ENCODE measurements around the gene GSKIP.

Gene GSKIP

DNA sequence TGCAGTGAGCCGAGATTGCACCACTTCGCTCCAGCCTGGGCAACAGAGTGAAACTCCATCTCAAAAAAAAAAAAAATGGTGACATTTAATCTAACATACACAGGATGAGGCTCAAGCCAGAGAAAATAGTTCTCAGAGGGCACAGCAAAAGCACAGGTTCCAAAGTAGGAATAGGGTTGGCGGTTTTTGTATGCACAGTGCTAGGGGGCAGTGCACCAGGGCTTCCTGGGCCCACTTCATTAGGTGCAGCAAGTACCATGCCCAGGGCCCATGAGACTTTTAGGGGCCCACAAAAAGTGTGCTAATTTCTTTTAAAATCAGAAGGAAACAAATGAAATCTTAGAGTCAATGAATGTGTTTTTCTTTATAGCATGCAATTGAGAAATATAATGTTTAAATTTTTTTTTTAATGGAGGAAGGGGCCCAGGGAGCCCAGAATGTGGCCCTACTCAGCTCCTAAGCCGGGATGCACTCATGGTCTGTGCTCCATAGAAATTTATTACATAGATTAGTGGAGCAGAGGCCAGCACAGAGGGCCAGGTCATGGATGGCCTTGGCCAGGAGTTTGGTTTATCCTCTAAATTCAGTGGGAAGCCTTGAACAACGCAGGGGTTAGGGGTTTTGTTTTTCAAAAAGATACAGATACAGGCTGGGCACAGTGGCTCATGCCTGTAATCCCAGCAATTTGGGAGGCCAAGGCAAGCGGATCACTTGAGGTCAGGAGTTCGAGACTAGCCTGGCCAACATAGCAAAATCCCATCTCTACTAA lies 30.9 kb downstream of the GSKIP start:
- Mint-ChIP-seq H3K9me3 (no peaks in the 10 kb centered on the region), H3K27ac (no peak overlapping the region), H3K36me3 (no peaks in the 10 kb centered on the region), H3K27me3 (peaks cover 1% of the 10 kb centered on the region), H3K4me1 (peaks cover 9% of the 10 kb centered on the region), H3K4me3 (no peak overlapping the region)
- no peak for ATAC-seq

- no peaks in the 10 kb centered on the region for H3K9me3 Mint-ChIP-seq
- no peak overlapping the region for H3K4me3 Mint-ChIP-seq
- no peak overlapping the region for H3K27ac Mint-ChIP-seq
- no peak for ATAC-seq
- no peaks in the 10 kb centered on the region for H3K4me1 Mint-ChIP-seq
- peaks cover 35% of the 10 kb centered on the region for H3K27me3 Mint-ChIP-seq
- H3K36me3 Mint-ChIP-seq = no peaks in the 10 kb centered on the region
Measured at GRCh38 chr14:96398432-96398831, 35.1 kb downstream of the GSKIP start.

- Mint-ChIP-seq H3K9me3 (no peaks in the 10 kb centered on the region), H3K27me3 (peaks cover 35% of the 10 kb centered on the region), H3K27ac (no peak overlapping the region), H3K4me3 (no peak overlapping the region), H3K36me3 (no peaks in the 10 kb centered on the region), H3K4me1 (no peaks in the 10 kb centered on the region)
- ATAC-seq = no peak
Measured at GRCh38 chr14:96398921-96399320, 35.6 kb downstream of the GSKIP start.

DNA sequence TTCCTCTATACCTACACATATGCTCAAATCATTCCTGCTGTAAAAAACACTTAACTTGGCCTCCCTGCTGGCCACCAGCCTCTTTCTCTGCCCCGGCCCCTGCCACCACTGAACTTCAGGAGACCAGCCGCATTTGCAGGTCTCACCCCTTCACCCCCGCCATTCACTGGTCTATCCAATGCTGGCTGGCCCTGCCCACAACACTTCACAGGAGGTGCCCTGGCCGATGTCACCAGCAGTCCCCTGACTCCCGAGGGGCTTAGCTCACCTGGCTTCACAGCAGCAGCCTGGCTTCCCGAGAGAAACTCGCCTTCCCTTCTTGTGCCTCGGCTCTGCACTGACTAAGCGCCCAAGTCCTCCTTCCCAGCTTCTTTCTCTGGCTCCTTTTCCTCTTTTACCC lies 36.1 kb downstream of the GSKIP start:
- peaks cover 35% of the 10 kb centered on the region for H3K27me3 Mint-ChIP-seq
- no peak overlapping the region for H3K27ac Mint-ChIP-seq
- no peaks in the 10 kb centered on the region for H3K9me3 Mint-ChIP-seq
- H3K4me3 Mint-ChIP-seq = no peak overlapping the region
- H3K4me1 Mint-ChIP-seq = no peaks in the 10 kb centered on the region
- no peak for ATAC-seq
- no peaks in the 10 kb centered on the region for H3K36me3 Mint-ChIP-seq

- Mint-ChIP-seq H3K4me3 (no peak overlapping the region), H3K27ac (no peak overlapping the region), H3K9me3 (no peaks in the 10 kb centered on the region), H3K27me3 (peaks cover 35% of the 10 kb centered on the region), H3K4me1 (no peaks in the 10 kb centered on the region), H3K36me3 (no peaks in the 10 kb centered on the region)
- ATAC-seq = no peak
Measured at GRCh38 chr14:96400495-96400894, 37.2 kb downstream of the GSKIP start.

- no peak overlapping the region for H3K27ac Mint-ChIP-seq
- no peaks in the 10 kb centered on the region for H3K36me3 Mint-ChIP-seq
- H3K4me1 Mint-ChIP-seq = no peaks in the 10 kb centered on the region
- H3K9me3 Mint-ChIP-seq = no peaks in the 10 kb centered on the region
- ATAC-seq = no peak
- no peak overlapping the region for H3K4me3 Mint-ChIP-seq
- peaks cover 35% of the 10 kb centered on the region for H3K27me3 Mint-ChIP-seq
Measured at GRCh38 chr14:96403409-96403808, 40.1 kb downstream of the GSKIP start.

- no peak for ATAC-seq
Measured at GRCh38 chr14:96405677-96406076, 42.4 kb downstream of the GSKIP start.

GRCh38 chr14:96407935-96408570 lies 44.7 kb downstream of the GSKIP start:
- ATAC-seq = no peak
- peaks cover 17% of the 10 kb centered on the region for H3K27me3 Mint-ChIP-seq
- H3K4me3 Mint-ChIP-seq = no peak overlapping the region
- no peaks in the 10 kb centered on the region for H3K4me1 Mint-ChIP-seq
- H3K36me3 Mint-ChIP-seq = no peaks in the 10 kb centered on the region
- H3K27ac Mint-ChIP-seq = no peak overlapping the region
- H3K9me3 Mint-ChIP-seq = no peaks in the 10 kb centered on the region

More at GRCh38 chr14:96405677-96406076, 42.4 kb downstream of the GSKIP start:
- Mint-ChIP-seq H3K9me3 (no peaks in the 10 kb centered on the region), H3K27ac (no peak overlapping the region), H3K27me3 (peaks cover 28% of the 10 kb centered on the region), H3K4me3 (no peak overlapping the region), H3K36me3 (no peaks in the 10 kb centered on the region), H3K4me1 (no peaks in the 10 kb centered on the region)

- no peak overlapping the region for H3K4me3 Mint-ChIP-seq
- no peaks in the 10 kb centered on the region for H3K36me3 Mint-ChIP-seq
- no peaks in the 10 kb centered on the region for H3K4me1 Mint-ChIP-seq
- no peak for ATAC-seq
- no peak overlapping the region for H3K27ac Mint-ChIP-seq
- H3K27me3 Mint-ChIP-seq = peaks cover 23% of the 10 kb centered on the region
- no peaks in the 10 kb centered on the region for H3K9me3 Mint-ChIP-seq
Measured at GRCh38 chr14:96408608-96409007, 45.3 kb downstream of the GSKIP start.

GRCh38 chr14:96409701-96410100 lies 46.4 kb downstream of the GSKIP start:
- Mint-ChIP-seq H3K9me3 (no peaks in the 10 kb centered on the region), H3K4me1 (no peaks in the 10 kb centered on the region), H3K4me3 (no peak overlapping the region), H3K27ac (no peak overlapping the region), H3K27me3 (peaks cover 25% of the 10 kb centered on the region), H3K36me3 (no peaks in the 10 kb centered on the region)
- ATAC-seq = no peak

GRCh38 chr14:96410119-96410518 lies 46.8 kb downstream of the GSKIP start:
- no peak overlapping the region for H3K27ac Mint-ChIP-seq
- ATAC-seq = no peak
- H3K4me1 Mint-ChIP-seq = no peaks in the 10 kb centered on the region
- no peaks in the 10 kb centered on the region for H3K36me3 Mint-ChIP-seq
- H3K9me3 Mint-ChIP-seq = no peaks in the 10 kb centered on the region
- peaks cover 25% of the 10 kb centered on the region for H3K27me3 Mint-ChIP-seq
- H3K4me3 Mint-ChIP-seq = no peak overlapping the region

- H3K27ac Mint-ChIP-seq = peak overlapping the region; percentile 28
- no peaks in the 10 kb centered on the region for H3K9me3 Mint-ChIP-seq
- H3K4me1 Mint-ChIP-seq = no peaks in the 10 kb centered on the region
- no peaks in the 10 kb centered on the region for H3K36me3 Mint-ChIP-seq
- H3K27me3 Mint-ChIP-seq = peaks cover 25% of the 10 kb centered on the region
- no peak overlapping the region for H3K4me3 Mint-ChIP-seq
- ATAC-seq = no peak
Measured at GRCh38 chr14:96413526-96413925, 50.2 kb downstream of the GSKIP start.

GRCh38 chr14:96415559-96415958 lies 52.2 kb downstream of the GSKIP start:
- Mint-ChIP-seq H3K4me3 (no peak overlapping the region), H3K9me3 (no peaks in the 10 kb centered on the region), H3K27me3 (peaks cover 19% of the 10 kb centered on the region), H3K36me3 (no peaks in the 10 kb centered on the region), H3K27ac (no peak overlapping the region), H3K4me1 (no peaks in the 10 kb centered on the region)
- ATAC-seq = no peak

- ATAC-seq = no peak
- H3K27me3 Mint-ChIP-seq = peaks cover 18% of the 10 kb centered on the region
- H3K36me3 Mint-ChIP-seq = no peaks in the 10 kb centered on the region
- no peaks in the 10 kb centered on the region for H3K9me3 Mint-ChIP-seq
- H3K27ac Mint-ChIP-seq = no peak overlapping the region
- H3K4me3 Mint-ChIP-seq = no peak overlapping the region
- H3K4me1 Mint-ChIP-seq = no peaks in the 10 kb centered on the region
Measured at GRCh38 chr14:96416292-96416691, 53.0 kb downstream of the GSKIP start.

- Mint-ChIP-seq H3K27ac (no peak overlapping the region), H3K9me3 (no peaks in the 10 kb centered on the region), H3K4me1 (no peaks in the 10 kb centered on the region), H3K4me3 (no peak overlapping the region), H3K36me3 (no peaks in the 10 kb centered on the region), H3K27me3 (peaks cover 16% of the 10 kb centered on the region)
- ATAC-seq = no peak
Measured at GRCh38 chr14:96417254-96417653, 53.9 kb downstream of the GSKIP start.

- ATAC-seq = no peak
- no peaks in the 10 kb centered on the region for H3K4me1 Mint-ChIP-seq
- H3K27me3 Mint-ChIP-seq = peaks cover 7% of the 10 kb centered on the region
- H3K4me3 Mint-ChIP-seq = no peak overlapping the region
- H3K9me3 Mint-ChIP-seq = no peaks in the 10 kb centered on the region
- H3K27ac Mint-ChIP-seq = no peak overlapping the region
- no peaks in the 10 kb centered on the region for H3K36me3 Mint-ChIP-seq
Measured at GRCh38 chr14:96418075-96418474, 54.7 kb downstream of the GSKIP start.

All from stimulated activated memory B cell treated with anti-CD40 and anti-IgM and Interleukin-4, amounts not matched to agents 10 μg/mL and 1 μg/mL and 100 μg/mL, for 72 hours (primary cell).